Jurkat, Clone E6-1 (cell line): ENCODE data around the gene CDC14A.
A peak's percentile ranks its signal among the peaks of the same experiment; 100 is the strongest.

ENCODE experiments used
- DNase-seq: peaks from one replicate; pipeline ENCODE4 v3.0.0-alpha.2; 2011; ENCODE audit warnings: low read depth, low spot score
- H3K4me3 ChIP-seq: 2 replicates; pipeline ENCODE4 v1.5.1; 2011; ENCODE audit warnings: mild to moderate bottlenecking, low read length, control low read depth, moderate library complexity

CDC14A gene

GRCh38 chr1:100543640-100544039, 191.3 kb downstream of the CDC14A start:
- peak; percentile 57 for DNase-seq
- no peak overlapping the region for H3K4me3 ChIP-seq

GRCh38 chr1:100544791-100545190, 192.5 kb downstream of the CDC14A start:
- H3K4me3 ChIP-seq: no peak overlapping the region
- DNase-seq: no peak

GRCh38 chr1:100545855-100546254, 193.5 kb downstream of the CDC14A start:
- no peak overlapping the region for H3K4me3 ChIP-seq
- DNase-seq: no peak

- H3K4me3 ChIP-seq: no peak overlapping the region
- no peak for DNase-seq
These were observed 199.7 kb downstream of the CDC14A start for GRCh38 chr1:100552031-100552430.

- DNase-seq: no peak
- H3K4me3 ChIP-seq: no peak overlapping the region
These were observed 200.6 kb downstream of the CDC14A start for GRCh38 chr1:100552922-100553321.

GRCh38 chr1:100556181-100556580, 203.9 kb downstream of the CDC14A start:
- H3K4me3 ChIP-seq: no peak overlapping the region
- no peak for DNase-seq

- DNase-seq: no peak
- H3K4me3 ChIP-seq: no peak overlapping the region
These were observed 204.8 kb downstream of the CDC14A start for GRCh38 chr1:100556925-100557605.

- DNase-seq: no peak
These were observed 205.3 kb downstream of the CDC14A start for GRCh38 chr1:100557606-100557953.

GRCh38 chr1:100565533-100565932, 213.2 kb downstream of the CDC14A start:
- no peak overlapping the region for H3K4me3 ChIP-seq
- no peak for DNase-seq

More at GRCh38 chr1:100557606-100557953, 205.3 kb downstream of the CDC14A start:
- H3K4me3 ChIP-seq: no peak overlapping the region

GRCh38 chr1:100565937-100566699, 213.8 kb downstream of the CDC14A start:
- no peak overlapping the region for H3K4me3 ChIP-seq

GRCh38 chr1:100567062-100567461, 214.8 kb downstream of the CDC14A start:
- DNase-seq: no peak
- no peak overlapping the region for H3K4me3 ChIP-seq

More at GRCh38 chr1:100565937-100566699, 213.8 kb downstream of the CDC14A start:
- no peak for DNase-seq
